Kasumi-1 (cell line): ENCODE measurements around the gene DAB2IP.
"Not testable (repeated sequence)": the region's sequence is repeated elsewhere in the genome, so short reads cannot be mapped to it uniquely, and the experiment has no call there.

Experiments used
- DNase-seq, 2 experiments: peaks; one replicate each; lab custom pipeline; 2025; lab: John Stamatoyannopoulos, UW

DAB2IP gene

DNA sequence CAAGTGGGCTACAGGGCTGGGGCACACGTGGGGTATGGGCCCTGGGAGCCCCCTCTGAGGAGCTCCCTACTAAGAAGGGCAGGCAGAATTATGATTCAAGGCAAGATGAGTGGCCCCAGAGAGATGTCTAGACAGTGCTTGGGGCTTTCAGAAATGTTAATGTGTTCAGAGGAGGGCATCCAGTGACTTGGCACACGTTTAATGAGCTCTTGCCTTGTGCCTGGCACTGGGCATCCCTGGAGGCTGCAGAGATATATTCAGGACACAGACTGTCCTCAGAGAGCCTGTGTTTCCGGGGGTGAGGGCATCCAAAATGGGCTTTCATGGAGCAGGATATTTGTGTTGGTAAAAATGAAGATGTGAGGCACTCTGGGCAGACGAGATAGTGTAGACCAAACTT is 25.4 kb upstream of the DAB2IP start:
- DNase-seq: no peak

- DNase-seq: no peak
These were observed 24.0 kb upstream of the DAB2IP start for GRCh38 chr9:121627427-121627826.

DNA sequence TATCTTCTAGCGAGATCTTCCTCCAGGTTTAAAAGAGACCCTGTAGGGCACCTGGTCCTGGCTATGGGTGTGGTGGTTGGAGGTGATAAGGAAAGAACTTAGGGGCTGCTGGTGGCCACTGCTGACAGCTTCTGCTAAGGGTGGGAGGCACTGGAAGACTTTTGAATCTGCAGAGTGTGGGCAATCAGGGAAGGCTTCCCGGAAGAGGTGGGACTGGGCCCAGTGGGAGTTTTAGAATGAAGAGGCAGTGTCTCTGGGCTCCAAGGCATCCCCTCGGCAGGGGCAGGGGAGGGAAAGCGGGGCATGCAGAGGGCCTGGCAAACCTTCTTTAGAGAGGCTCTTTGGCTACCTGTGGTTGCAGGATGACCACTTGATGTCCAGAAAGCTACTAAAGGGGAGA is 23.0 kb upstream of the DAB2IP start:
- DNase-seq: no peak

GRCh38 chr9:121631115-121631514 is 20.3 kb upstream of the DAB2IP start:
- no peak for DNase-seq

GRCh38 chr9:121631978-121632418 is 19.4 kb upstream of the DAB2IP start:
- no peak for DNase-seq

- DNase-seq: no peak
These were observed 18.2 kb upstream of the DAB2IP start for GRCh38 chr9:121633119-121633714.

GRCh38 chr9:121633736-121634135 is 17.7 kb upstream of the DAB2IP start:
- no peak for DNase-seq

DNA sequence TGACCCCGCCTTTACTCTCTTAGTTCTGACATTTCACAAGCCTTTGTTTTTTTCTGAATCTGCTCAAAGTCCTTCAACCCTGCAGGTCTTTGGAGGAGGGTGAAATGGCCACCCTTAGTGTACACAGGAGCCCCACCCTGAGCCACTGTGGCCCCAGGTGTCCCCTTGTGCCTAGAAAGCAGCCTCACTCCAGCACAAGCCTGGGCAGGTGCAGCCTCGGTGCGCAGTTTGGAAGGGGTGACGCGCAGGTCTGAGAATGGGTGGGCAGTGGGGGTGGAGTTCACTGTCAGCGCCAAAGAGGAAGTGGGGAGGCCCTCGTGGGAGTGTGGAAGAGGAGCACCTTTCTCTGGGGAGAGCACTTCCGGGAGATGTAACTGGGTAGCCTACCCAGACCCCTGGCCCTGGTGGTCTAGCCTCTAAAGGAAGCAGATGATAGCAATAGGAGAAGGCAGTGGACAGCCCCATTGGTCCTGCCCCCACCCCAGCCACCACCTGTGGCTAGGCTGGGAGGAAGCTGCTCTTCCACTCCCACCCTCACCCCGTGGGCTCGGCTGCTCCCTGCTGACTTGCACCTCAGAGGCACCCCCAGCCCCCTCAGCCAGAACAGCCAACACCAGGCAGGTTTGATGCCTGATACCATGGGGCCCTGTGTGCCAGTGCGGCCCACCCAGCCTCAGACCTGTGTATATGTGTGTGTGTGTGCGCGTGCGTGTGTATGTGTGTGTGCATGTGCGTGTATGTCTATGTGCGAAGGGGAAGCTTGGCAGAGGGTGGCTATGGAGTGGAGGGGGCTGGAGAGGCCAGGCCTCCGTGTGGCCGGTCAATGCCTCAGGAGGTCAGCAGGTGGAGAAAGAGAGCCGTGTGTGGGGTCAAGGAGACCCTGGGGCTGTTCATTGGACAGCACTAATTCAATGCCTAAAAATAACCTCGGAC is 16.8 kb upstream of the DAB2IP start:
- peak; percentile 43 to 44 for DNase-seq

DNA sequence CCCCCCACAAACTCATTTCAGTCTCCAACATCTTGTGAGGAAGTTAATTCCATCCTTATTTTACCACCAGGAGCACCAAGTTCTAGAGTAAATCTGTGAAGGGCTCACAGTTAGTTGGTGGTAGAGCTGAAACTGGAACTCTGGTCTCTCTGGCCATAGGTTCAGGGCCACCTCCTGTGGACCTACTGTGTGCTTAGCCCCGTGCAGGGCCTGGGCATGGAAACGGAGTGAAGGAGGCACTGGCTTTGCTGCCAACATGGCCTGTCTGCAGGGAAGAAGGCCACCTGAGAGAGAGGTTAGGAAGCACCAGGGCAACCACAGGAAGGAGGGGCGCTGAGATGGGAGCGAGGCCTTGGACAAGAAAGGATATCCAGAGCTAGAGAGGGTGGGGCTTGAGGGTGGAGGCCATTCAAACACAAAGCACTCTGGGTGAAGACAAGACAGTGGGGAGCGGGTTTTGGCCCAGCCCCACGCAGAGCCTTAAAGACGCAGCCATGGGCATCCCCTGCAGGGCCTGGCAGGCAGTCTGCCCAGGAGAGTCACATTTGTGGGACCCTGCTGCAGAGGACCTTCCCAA is 16.0 kb upstream of the DAB2IP start:
- no peak for DNase-seq

- DNase-seq: no peak
These were observed 15.0 kb upstream of the DAB2IP start for GRCh38 chr9:121636341-121636865.

GRCh38 chr9:121636978-121637712 is 14.3 kb upstream of the DAB2IP start:
- DNase-seq: no peak

GRCh38 chr9:121637713-121638220 is 13.7 kb upstream of the DAB2IP start:
- DNase-seq: no peak

DNA sequence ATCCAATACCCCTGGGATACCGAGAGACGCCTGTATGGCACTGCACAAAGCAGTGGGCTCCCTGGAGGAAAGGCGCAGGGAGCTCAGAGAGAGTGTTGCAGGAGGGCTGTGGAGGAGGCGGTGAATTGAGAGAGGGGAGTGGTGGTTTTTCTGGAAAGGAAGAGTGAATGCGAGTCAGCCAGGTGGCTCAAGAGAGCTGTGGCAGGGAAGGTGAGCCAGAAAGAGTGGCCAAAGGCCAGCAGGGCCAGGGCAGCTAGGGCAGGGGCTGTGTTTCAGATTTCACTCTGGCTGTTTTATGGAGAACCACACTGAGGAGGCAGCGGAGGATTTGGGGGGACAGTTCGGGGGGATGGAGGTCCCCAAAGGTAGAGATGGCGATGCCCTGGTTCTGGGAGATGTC is 13.0 kb upstream of the DAB2IP start:
- DNase-seq: no peak

DNA sequence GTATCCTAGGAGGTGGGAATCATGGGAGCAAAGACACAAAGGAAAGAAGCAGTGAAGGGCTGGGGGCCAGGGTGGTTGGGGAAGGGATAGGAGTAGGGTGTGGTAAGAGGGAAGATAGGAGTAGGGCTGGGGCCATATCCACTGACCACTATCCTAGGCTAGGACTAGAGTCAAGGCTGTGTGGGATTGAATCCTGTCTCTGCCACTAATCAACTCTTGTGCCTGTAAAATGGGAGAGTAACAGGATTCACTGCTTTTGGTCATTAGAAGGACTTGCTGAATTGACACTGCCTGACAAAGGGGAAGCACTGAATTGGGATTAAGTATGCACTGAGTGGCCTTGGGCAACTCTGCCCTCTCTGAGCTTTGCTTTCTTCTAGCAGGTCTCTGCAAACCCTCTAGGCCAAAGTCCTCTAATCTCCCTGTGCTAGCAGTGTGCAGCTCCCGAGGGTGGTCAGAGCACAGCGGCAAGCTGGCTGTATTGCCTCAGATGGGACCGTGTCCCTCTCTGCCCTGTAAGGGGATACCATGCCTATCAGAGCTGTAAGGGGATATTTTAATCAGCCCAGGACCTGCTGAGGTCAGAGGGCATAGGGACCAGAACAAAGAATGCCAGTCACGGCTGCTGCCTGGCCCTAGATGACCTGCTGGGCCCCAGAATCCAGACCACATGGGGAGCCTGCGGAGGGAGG is 12.4 kb upstream of the DAB2IP start:
- DNase-seq: no peak

DNA sequence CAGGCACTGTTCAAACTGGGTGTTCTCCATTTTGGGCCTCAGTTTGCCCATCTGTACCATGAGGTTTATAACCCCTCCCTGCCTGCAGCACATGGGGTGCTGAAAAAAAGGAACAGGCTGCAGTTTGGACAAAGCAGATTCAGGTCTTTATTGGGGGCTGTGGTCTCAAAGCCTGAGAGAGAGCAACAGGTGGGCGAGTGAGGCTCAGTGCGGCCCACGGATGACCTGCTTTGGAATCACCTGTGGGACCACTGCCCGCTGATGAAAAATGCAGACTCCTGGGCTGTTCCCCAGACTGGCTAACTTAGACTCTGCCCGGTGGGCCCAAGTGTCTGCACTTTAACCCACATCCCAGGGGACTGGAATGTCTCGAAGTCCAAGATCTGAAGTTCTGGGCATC is 11.8 kb upstream of the DAB2IP start:
- no peak for DNase-seq

DNA sequence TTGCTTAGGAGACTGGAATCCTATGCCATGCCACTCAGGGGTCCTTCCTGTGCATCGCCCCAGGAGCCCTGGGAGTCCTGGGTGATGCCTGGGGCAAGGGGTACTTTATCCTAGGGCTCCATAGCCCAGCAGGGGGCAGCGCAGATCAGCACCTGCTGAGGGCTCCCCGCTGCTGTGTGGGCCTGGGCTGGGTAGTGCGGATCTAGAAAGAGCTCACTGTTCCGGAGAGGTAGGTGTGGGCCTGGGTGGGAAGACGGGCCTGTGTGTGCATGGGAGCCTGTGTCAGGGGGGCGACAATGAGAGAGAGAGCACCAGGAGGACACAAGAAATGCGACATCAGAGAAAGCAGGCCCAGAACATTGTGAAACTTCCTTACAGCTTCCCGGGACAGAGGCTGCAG is 11.4 kb upstream of the DAB2IP start:
- DNase-seq: peak; percentile 43 to 68

DNA sequence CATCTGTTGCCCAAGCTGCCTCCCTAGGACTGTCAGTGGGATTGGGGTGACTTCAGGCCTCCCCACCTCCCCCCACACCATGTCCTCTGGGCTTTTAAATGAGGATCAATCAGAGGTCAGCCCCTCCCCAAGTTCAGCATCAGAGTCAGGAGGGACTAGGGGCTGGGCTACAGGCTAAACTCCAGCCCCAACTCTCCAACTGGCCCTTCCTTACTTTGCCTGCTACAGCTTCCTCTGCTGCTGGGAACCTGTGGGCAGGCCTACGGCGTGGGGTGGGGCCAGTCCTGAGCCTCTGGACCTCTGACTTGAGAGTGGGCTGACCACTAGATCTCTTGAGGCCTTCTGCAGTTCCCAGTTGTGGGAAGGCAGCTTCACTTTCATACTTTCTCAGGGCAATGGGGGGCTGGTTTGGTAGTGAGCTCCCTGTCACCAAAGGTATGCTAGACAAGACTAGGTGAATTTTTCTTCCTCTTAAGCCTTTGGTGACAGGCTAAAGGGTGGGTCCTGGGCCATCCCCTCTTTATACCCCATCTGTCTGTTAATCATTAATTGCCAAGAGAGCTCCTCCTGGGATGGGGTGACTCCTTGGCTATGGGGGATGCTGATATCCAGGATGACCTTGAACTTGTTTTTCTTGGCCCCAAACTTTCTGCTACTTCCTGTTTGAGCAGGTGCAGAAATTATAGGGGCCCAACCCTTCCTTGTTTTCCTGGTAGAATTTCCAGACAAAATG is 10.8 kb upstream of the DAB2IP start:
- no peak for DNase-seq

- no peak for DNase-seq
These were observed 10.2 kb upstream of the DAB2IP start for GRCh38 chr9:121641224-121641611.

- DNase-seq: no peak
These were observed 8.7 kb upstream of the DAB2IP start for GRCh38 chr9:121642758-121643157.

DNA sequence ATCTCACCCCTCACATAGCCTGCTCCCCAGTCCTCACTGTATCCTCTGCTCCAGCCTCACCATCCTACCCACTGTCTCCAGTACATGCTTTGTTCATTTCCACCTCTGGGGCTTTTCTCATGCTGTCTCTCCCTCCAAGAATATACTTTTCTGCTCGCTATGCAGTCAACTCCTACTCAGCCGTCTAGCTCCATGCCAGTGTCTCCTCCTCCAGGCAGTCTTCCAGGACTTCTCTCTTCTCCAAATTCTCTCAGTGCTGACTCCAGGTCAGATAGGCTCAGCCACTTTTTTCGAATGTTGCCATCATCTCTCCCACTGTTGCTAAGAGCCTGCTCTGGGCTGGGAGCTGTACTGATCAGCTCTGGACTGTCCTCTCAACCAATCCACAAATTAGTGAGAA is 8.0 kb upstream of the DAB2IP start:
- DNase-seq: no peak

DNA sequence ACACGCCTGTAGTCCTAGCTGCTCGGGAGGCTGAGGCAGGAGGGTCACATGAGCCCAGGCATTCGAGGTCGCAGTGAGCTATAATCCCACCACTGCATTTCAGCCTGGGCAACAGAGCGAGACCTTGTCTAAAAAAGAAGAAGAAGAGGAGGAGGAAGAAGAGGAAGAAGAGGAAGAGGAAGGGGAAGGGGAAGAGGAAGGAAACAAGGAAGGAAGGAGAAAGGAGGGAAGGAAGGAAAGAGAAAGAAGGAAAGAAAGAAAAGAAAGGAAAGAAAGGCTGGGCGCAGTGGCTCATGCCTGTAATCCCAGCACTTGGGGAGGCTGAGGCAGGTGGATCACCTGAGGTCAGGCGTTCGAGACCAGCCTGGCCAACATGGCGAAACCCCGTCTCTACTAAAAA is 7.4 kb upstream of the DAB2IP start:
- not testable (repeated sequence) for DNase-seq
